GM18505 (cell line): ENCODE results near the gene DIP2C.
"Not testable (repeated sequence)": the region's sequence is repeated elsewhere in the genome, so short reads cannot be mapped to it uniquely, and the experiment has no call there.

Experiments used
- ATAC-seq: cut with Tn5 transposase; IDR thresholded peaks from one replicate; pipeline ENCODE4 v1.9.1; 2021; ENCODE audit not compliant: unreplicated experiment
- POLR2A ChIP-seq: IDR thresholded peaks from 4 replicates; pipeline ENCODE4 v1.6.1; 2011; ENCODE audit warnings: borderline replicate concordance; ENCODE audit not compliant: insufficient read depth, insufficient read length; ENCODE audit errors: extremely low read depth

DIP2C gene

GRCh38 chr10:655184-655583 is 34.3 kb downstream of the DIP2C start:
- ATAC-seq, result no peak
- no peak for TF ChIP-seq POLR2A

DNA sequence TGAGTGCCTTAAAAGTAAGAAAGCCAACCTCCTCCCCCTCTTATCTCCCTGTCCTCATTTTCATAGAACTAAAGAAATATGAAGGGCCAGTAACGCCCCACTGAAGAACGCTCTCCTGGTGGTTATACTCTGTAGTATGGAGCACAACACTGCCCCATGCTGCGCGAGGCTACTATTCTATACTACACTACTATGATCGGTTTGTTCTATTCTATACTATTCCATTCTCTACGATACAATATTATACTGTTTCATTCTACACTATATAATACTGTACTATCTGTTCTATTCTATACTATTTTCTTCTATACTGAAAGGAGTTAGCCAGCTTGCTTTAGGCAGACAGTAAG is 34.8 kb downstream of the DIP2C start:
- TF ChIP-seq POLR2A, result no peak
- no peak for ATAC-seq

DNA sequence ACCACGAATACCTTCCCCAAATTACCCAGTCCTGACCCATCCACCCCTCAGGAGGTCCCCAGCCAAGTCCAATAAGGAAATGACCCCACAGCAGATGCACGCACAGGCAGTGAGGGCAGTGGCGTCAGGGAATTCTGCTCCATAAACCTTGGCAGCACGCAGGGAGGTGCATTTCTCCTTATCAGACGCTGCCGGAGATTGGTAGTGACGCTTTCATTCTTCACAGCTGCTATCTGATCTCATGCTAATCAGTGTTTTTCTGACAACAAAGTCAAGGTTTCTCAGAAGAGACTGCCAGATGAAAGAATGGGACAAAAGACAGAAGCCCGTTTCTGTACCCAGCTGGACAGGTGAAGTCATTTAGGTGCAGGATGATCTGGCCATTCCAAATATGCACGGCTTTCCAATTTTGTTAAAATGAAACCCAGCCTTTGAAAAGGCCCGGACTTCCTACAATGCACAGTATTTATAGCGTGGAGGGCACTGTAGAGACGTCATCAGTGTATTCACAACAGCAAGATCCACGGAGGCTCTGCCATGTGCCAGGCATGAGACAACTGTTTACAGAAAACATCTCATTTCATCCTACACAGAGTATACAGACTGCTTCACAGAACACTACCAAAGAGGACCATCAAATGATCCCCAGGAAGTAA is 35.3 kb downstream of the DIP2C start:
- TF ChIP-seq POLR2A, result no peak
- no peak for ATAC-seq

DNA sequence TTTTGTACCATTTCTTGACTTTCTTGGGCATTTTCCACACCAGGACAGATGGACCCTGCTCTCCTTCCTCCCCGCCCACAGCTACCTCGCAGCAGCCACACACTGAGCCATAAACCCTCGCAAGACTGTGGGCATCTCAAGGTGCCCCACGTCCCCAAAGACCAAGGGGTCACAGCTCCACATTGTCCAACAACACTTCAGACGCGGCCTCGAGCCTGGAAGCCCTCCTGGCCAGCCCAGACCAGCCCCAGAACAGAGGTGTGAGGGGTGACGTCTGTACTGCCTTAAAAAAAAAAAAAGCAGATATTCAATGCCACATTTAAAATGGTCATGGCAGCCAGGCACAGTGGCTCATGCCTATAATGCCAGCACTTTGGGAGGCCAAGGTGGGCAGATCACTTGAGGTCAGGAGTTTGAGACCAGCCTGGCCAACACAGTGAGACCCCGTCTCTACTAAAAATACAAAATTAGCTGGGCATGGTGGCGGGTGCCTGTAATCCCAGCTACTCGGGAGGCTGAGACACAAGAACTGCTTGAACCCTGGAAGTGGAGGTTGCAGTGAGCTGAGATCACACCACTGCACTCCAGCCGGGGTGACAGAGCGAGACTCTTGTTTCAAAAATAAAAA is 36.5 kb downstream of the DIP2C start:
- not testable (repeated sequence) for ATAC-seq

DNA sequence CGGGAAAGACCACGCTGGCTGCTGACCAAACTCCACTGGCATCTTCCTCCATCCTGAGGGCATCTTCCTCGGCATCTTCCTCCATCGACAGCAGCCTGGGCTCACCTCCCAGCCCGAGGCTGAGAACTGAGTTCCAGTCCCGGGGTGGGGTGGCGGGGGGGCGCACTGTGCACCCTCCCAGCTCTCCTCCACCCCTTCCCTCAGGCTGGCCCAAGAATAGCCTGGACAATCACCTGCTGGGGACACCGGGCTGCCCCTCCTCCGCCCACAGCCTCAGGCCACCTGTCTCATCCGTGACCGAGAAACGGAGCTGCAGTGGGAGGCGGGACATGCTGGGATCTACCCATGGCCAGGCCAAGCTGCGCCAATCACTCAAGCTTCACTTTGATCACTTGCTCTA is 37.2 kb downstream of the DIP2C start:
- TF ChIP-seq POLR2A, result no peak
- no peak for ATAC-seq

DNA sequence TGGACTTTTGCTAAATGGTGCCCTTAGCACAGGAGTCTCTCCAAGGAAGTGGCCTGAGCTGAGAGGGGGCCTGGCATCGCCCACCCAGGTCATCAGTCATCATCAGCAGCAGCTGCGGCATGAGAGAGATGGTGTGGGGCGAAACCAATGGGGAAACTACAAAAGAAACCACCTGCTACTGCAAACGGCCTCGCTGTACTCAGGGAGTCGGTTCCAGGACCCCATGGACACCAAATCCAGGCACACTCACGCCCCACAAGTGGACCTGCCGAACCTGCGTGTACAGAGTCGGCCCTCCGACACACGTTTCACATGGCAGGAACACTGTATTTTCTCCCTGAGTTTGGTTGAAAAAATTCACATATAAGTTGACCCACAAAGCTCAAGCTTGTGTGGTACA is 37.8 kb downstream of the DIP2C start:
- ATAC-seq, result no peak
- TF ChIP-seq POLR2A, result no peak

DNA sequence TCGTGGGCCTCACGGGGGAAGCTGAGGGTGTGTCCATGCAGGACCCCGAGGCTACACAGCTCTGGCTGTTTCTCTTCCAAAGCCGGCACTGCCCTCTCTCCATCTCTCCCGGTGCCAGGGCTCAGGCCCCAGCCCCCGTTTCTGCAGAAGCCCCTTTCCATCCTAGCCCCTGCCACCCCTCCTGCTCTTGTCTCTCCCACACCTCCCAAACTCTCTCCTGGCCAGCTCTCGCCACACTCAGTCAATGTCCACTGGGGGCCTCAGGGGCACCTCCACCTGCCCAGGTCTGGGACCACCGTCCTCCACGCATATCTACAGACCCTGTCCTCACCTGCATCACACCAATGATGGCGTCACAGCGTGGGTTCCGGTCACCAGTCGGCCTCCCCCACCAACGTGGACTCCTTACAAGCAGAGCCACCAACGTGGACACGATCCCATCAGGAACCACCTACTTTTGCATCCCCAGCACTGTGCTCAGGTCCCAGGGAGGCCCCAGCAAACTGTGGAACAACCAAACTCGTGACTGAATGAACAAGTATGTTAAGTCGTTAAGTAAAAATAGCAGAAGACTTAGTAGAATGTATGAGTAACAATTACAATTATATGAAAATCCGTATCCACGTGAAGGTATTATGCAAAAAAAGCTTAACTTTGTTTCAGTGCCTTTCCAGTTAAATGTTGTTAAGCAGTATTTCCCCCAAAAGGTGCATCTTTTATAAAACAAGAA is 38.4 kb downstream of the DIP2C start:
- no peak for TF ChIP-seq POLR2A
- ATAC-seq, result no peak

DNA sequence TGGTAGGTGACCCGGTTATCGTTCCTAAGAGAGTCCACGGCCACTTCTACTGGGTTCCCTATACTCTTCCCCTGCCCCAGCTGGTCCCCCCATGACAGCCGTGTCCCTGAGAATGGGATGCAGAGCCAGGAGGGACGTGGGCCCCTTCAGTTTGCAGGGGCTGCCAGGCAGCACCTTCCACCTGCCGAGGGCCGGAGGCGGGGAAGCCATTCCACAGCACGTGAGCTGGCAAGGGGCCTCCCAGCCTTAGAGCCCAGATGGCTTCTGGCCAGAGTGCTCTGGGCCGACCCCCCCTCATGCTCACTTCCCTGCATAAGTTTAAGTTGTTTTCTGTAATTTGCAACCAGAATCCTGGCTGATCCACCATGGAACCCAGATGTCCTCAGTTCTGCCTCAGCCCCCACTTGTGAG is 39.0 kb downstream of the DIP2C start:
- ATAC-seq, result no peak
- no peak for TF ChIP-seq POLR2A

DNA sequence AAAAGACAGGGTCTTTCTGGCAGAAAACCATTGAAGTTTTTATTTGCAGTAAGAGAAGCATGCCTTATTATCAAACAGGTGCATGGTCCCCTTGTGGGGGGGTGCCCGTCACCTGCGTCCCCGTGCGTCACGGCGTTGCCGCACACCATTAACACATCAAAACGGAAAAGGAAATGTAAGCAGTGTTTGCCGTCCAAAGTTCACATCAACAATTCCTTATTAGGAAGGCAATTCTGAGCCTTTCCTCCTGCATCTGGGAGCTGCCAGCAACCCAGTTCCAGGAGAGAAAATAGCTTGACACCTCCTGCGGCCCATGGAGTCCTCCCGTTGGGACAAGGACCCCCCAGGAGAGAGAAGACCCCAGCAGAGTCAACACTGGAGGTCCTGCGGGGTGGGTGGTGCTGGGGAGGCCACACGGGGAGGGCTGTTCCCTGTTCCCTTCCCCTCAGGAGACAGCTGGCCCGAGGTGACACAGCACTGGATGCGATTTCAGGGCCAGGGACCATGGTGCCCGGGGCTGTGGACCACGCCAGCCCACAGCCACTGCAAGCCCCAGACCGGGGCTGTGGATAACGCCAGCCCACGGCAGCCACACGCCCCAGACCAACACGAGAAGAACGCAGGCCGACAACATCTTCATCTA is 39.5 kb downstream of the DIP2C start:
- no peak for TF ChIP-seq POLR2A
- ATAC-seq, result no peak

DNA sequence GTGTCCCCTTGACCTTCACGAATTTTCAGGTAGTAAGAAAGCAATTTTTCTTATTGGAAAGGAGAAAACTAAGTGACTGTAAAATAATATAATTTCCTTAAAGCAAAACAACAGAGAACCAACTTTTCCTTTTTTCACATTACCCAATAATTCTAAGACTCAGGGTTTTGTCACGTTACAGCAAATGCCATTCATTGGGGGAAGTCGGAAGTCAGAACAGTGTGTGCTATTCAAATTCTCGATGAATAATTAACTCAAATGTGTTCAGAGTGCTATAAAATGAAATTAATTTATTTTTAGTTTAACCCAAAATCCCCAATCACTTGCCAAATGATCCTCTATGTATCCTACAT is 40.0 kb downstream of the DIP2C start:
- no peak for TF ChIP-seq POLR2A
- no peak for ATAC-seq

- ATAC-seq, result not testable (repeated sequence)
Observed at GRCh38 chr10:647019-647418, 42.4 kb downstream of the DIP2C start.

DNA sequence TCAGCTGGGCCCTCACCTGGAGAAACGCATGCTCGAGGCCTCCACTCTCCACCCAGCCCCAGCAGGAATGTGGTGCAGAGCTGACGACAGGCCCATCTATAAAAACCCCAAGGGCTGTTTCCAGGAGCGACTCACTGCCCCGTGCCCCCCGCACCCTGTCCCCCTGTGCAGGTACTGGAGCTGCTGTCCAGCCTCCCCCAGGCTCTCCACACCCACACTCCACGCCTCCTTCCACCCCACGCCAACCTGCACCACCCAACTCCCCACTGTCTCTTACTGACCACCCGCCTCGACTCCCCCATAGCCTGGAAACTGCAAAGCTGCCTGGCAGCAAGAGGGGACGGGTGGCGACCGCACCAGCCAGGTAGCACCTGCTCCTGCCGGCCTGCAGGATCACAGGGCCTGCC is 43.3 kb downstream of the DIP2C start:
- ATAC-seq, result no peak
- no peak for TF ChIP-seq POLR2A

DNA sequence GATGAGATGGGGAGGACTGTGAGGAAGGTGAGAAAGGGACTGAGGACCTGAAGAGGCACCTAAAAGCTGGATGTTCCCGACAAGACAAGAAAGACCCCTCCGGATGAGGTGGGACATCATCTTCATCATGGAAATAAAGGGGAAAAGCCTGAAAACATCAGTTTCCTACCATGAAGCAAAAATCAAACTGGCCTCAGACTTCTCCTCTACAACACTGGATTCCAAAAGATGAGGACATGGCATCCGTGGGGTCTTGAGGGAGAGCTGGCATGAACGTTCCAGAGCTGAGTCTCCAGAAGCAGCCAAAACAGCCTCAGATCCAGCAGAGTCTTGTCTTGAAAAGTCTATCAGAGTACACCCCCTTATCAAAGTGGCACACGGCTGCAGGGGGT is 44.5 kb downstream of the DIP2C start:
- no peak for ATAC-seq
- TF ChIP-seq POLR2A, result no peak
